ENCODE results near the gene FXYD4.

Gene FXYD4

GRCh38 chr10:43396928-43397624, 25.6 kb downstream of the FXYD4 start:
- DNase-seq: peak; percentile 94 to 96

DNA sequence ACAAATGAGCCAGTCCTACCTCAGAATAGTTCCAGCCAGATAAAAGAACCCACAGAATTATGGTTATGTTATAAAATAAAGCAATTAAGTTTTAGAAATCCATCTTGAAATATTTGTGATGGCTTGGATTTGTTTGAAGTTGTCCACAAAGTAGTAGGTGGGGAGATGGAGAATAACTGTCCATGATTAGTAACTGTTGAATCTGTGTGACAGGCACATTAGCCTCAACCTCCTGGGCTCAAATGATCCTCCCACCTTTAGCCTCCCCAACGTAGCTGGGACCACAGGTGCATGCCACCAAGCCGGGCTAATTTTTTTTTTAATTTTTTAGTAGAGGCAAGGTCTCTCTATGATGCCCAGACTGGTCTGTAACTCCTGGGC, 27.5 kb downstream of the FXYD4 start:
- DNase-seq: no peak

- no peak for DNase-seq
These were observed 28.2 kb downstream of the FXYD4 start for GRCh38 chr10:43399320-43400310.

DNA sequence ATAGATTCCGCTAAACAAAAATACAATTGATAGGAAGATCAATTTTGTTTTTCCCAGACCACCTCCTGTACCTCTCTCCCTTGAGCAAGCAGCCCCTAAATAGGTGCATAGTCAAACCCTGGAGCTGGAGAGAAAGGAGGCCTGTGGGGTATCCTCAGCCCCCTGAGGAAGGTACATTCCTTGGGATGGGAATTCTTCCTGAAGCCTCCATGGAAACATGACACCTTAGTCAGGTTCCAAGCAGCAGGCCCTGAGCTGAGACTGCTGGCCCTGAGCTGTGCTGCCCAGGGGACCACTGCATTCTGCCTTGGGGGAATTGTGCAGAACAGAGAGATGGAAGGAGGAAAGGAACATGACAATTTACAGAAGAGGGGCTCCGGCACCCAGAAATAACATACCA, 30.2 kb downstream of the FXYD4 start:
- no peak for DNase-seq

DNA sequence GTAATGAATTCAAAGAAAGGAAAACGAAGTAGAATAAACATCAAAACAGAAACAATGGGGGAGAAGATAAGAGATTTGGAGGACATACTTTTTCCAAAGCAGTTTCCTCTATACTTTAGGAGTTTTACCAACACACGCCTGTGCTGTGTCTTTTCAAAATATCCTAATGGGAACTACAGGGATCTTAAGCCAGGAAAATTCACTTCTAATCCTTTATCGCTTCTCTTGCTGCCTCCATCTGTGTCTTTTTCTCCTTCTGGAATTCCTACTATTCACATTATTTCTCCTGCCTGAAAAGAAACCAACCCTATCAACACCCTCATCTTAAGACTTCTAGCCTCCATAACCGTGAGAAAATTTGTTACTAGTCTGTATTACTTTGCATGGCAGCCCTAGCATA, 30.7 kb downstream of the FXYD4 start:
- no peak for DNase-seq

DNA sequence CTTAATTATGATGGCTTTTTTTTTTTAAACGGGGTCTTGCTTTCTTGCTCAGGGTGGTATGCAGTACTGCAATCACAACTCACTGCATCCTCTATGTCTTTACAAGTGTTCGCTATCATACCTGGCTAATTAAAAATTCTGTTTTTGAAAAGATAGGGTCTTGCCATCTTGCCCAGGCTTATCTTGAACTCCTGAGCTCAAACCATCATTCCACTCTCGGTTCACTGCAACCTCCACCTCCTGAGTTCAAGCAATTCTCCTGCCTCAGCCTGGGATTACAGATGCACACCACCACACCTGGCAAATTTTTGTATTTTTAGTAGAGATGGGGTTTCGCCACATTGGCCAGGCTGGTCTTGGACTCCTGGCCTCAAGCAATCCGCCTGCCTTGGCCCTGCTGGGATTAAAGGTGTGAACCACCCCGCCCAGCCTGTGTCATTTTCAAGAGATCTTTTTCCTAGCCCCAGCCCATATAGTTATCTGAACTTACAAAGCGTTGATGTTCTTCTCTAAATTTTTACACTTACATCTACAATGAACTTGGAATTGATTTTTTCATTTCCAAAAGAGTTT, 31.5 kb downstream of the FXYD4 start:
- no peak for DNase-seq

DNA sequence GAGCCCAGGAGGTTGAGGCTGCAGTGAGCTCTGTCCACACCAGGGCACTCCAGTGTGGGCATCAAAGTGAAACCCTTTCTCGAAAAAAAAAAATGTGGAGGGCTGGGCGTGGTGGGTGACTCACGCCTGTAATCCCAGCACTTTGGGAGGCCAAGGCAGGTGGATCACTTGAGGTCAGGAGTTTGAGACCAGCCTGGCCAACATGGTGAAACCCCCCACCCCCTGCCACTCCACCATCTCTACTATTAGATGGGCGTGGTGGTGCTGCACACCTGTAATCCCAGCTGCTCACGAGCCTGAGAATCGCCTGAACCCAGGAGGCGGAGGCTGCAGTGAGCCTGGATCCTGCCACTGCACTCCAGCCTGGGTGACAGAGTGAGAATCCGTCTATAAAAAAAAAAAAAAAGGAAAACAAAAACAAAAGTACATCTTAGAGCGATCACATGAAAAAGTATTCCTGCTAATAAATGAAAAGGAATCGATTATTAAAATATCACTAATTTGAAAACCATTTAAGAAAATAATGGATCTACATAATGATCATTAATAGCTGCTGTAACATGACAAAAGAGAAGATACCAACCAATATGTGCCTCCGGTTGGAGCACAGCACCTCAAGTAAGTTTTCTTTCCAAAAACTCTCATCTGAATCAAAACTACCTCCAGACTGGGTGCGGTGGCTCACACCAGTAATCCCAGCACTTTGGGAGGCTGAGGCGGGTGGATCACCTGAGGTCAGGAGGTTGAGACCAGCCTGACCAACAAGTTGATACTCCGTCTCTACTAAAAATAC, 32.7 kb downstream of the FXYD4 start:
- no peak for DNase-seq

GRCh38 chr10:43404704-43405084, 33.3 kb downstream of the FXYD4 start:
- DNase-seq: peak in 1 of 2 experiments; percentile 81

DNA sequence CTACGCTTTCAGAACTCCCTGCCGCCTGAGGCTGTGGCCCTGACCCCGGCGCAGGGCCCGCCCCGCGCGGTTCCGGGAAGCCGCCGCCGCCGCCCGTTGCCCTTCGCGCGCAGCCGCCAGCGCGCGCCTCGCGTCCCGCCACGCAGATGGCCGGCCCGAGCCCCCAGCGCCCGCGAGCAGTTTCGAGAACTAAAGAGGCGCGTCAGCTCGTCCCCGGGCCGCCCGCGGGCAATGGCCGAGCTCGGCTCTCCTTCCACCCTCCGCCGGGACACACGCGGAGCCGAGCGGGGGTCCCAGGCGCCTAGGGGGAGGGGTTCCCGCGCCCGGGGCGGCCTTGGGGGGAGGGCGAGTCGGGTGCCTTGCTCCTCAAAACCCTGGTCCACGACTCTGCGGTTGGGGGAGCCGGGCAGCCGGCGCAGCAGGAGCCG, 35.7 kb downstream of the FXYD4 start:
- DNase-seq: no peak

GRCh38 chr10:43407576-43408330, 36.3 kb downstream of the FXYD4 start:
- DNase-seq: peak; percentile 95

DNA sequence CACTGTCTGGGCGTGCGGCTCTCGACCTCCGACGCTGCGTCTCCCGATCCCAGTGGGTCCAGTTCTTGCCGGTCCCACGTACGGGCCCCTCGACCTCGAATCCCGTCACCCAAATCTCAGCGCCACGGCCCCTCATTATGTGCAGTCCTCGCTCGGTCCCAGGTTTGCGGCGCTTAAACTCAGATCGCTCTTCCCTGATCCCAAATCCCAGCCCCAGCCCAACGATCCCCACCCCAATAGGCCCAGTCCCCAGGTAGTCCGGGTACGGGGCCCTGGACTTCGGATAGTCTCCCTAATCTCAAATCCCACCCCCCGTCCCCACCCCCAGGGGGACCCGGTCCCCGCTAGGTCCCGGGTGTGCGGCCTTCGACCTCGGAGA, 36.9 kb downstream of the FXYD4 start:
- no peak for DNase-seq

GRCh38 chr10:43408710-43409384, 37.4 kb downstream of the FXYD4 start, which contains the start of gene HNRNPF:
HNRNPF (minus strand) TSS chr10:43409186; CDS start chr10:43387884, 21,302 bp downstream.
- DNase-seq: peak; percentile 94 to 95

GRCh38 chr10:43409385-43410109, 38.1 kb downstream of the FXYD4 start:
- no peak for DNase-seq

DNA sequence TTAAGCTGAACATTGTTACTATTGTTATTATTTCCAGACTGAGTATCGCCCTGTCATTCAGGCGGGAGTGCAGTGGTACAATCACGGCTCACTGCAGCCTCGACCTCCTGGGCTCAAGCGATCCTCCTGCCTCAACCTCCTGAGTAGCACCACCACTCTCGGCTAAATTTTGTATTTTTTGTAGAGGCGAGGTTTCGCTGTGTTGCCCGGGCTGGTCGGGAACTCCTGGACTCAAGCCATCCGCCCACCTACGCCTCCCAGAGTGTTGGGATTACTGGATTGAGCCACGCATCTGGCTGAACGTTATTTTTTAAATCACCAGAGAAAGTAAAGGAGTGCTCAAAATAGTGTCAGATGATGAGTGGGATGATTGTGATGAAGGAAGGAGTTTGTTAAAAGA, 38.9 kb downstream of the FXYD4 start:
- DNase-seq: no peak

- DNase-seq: no peak
These were observed 40.1 kb downstream of the FXYD4 start for GRCh38 chr10:43411536-43411935.

- no peak for DNase-seq
These were observed 44.1 kb downstream of the FXYD4 start for GRCh38 chr10:43415544-43415943.

DNA sequence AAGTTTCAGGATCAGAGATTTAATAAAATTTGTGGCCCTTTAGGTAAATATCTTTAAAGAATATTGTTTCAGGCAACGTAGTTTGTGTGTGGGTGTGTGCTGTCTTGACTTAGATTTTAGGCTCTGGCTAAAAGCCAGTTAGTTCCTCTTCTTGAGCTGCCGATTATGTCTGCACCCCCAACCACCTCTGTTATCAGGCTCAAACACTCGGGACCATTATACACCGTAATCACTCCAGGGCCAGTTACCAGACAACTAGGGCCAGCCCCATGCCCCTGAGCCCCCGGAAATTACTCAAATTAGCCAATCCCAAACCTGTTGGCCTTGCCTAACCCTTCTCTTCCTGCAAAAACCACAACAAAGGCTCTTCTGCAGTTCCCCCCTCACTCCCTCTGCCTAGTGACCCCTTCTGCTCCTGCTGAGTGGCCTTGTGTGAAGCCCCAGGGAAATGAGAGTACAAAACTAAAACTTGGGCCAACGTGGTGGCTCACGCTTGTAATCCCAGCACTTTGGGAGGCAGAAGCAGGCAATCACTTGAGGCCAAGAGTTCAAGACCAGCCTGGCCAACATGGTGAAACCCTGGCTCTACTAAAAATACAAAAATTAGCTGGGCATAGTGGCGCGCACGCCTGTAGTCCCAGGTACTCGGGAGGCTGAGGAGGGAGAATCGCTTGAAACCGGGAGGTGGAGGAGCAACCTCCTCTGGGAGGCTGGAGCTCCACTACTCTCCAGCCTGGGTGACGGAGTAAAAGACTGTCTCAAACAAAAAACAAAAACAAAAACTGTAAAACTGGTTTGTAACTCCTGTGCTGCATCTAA, 46.7 kb downstream of the FXYD4 start:
- DNase-seq: peak; percentile 100

GRCh38 chr10:43419997-43420368, 48.5 kb downstream of the FXYD4 start:
- DNase-seq: no peak

DNA sequence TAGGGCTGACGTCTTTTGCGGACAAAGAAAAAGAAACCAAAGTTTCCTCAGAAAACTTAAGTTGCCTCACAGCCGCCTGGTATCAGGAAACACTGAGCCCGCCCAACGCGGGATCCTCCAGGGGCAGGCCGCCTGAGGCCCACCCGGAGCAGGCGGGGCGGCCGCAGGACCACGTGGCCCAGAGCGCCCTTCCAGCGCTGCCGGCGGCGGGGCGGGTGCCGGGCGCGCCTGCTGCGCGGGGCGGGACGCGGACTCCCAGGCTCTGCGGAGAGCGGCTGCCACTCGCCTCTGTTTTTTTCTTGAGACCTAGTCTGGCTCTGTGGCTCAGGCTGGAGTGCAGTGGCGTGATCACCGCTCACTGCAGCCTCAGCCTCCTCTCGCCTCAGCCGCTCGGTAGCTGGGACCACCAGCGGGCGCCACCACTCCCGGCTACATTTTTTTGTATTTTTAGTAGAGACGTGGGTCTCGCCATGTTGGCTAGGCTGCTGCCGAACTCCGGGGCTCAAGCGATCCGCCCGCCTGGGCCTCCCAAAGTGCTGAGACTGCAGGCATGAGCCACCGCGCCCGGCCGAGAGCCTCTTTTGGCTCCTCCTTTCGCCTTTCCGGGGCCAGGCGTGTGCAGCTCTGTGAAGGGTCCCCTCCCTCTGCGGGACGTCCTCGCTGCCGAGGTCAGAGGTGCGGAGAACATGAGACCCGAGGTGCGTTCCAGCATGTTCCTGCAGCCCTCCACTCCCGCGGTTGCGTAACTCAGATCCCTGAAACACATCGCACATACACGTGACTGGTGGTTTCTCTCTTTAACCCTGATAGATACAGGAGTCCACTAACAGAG, 49.1 kb downstream of the FXYD4 start:
- peak; percentile 91 to 93 for DNase-seq
